NCI-H2171 (cell line): ENCODE results near the gene ZBED6.

Experiments
- DNase-seq: peaks from one replicate; lab custom pipeline; 2025; lab: John Stamatoyannopoulos, UW

Gene ZBED6

DNA sequence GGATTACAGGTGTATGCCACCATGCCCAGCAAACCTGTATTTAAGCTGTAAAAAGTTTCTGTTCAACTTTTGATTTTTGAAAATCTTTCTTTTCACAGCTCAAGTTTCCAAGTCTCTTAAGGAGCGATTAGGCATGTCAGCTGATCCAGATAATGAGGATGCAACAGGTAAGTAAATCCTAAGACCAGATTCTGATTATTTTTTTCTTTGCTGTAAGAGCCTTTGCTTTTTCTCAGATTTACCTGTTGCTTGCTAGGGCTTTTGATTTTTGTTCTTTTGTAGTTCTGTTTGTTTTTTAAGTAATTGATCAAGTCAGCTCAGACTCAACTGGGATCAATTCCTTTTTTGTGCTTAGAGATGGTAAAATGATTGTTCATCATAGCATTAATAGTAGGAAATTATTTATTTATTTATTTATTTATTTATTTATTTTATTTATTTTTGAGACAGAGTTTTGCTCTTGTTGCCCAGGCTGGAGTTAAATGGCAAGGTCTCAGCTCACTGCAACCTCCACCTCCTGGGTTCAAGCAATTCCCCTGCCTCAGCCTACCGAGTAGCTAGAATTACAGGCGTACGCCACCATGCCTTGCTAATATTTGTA lies 44.9 kb downstream of the ZBED6 start:
- DNase-seq, result no peak

DNA sequence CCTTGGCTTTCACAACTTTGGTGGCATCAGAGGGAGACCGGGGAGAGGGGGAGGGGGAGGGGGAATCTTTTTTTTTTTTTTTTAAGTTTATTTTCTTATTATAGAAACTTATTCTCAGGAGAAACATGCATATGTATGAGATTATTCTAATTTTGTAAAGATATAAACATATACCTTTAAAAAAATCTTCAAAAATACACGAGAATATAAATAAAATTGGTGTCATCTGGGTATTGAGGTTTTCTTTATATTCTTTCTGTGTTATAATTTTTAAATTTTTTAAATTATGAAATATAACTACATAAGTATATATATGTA lies 47.1 kb downstream of the ZBED6 start:
- no peak for DNase-seq

DNA sequence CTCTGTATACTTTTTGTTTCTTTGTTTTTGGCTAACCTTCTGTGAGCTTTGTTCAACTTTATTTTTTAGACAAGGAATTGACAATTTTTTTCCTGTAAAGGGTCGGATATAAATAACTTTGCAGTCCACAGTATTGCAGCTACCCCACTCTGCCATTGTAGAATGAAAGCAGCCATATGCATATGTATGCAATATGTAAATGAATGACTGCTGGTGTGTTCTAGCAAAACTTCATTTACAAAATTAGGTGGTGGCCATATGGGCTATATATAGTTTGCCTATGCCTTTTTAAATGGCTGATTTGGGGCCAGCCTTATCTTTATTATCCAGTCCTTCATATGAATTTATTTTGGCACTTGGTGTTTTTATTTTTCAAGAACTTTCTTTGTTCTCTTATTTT lies 48.0 kb downstream of the ZBED6 start:
- DNase-seq, result no peak
